ENCODE results near the gene ZNF557. TPM values are rescaled to one million over a fixed set of nuclear protein-coding genes. Genes with fewer than 3 reads are reported as not detected.
A peak's percentile ranks its signal among the peaks of the same experiment; 100 is the strongest.

Gene ZNF557
- total and polyA plus RNA-seq, 2 of the 8 experiments (the other 6 are each of a cell fraction or from before 2014, with no cell fraction given), result 1.4 to 7.4 TPM

GRCh38 chr19:7109678-7110289 is 40.3 kb downstream of the ZNF557 start:
- peak overlapping the region; percentile 21; the same call in 1 of the 2 replicates for H3K27ac ChIP-seq (ENCODE audit: low read depth, low read length)
- POLR2A ChIA-PET (ENCODE audit: partially characterized antibody), result interaction anchor here (0.6 to 2.2 kb wide), 2 partner anchors 10 to 175 kb away, joined by 3 to 8 read pairs; no protein-coding TSS in a partner anchor

More at GRCh38 chr19:7109678-7110289, 40.3 kb downstream of the ZNF557 start:
- CTCF ChIA-PET (ENCODE audit: partially characterized antibody), result interaction anchor here (0.6 to 2.3 kb wide), 7 partner anchors 9 to 820 kb away, joined by 3 to 9 read pairs (median 5); no protein-coding TSS in a partner anchor
- Histone ChIP-seq H3K4ac (replicated peaks; ENCODE audit: insufficient read length, low read depth, low read length) (no peak overlapping the region), H3K9me3 (ENCODE audit: insufficient read depth in 2 of 2, low read depth in 1 of 2, low read length in 1 of 2) (peaks cover 3 to 4% of the 10 kb centered on the region in 2 experiments; a peak in 2 of 4 replicates), H4K20me1 (replicated peaks in 1 of 2; ENCODE audit: control insufficient read depth in 1 of 2, insufficient read depth in 2 of 2, low read length in 2 of 2) (peaks cover 0 to 10% of the 10 kb centered on the region in 2 experiments), H2AK5ac (ENCODE audit: low read depth, low read length) (no peak overlapping the region), H3K79me1 (ENCODE audit: low read depth, low read length) (no peaks in the 10 kb centered on the region), H2BK120ac (replicated peaks; ENCODE audit: low read depth, low read length) (no peak overlapping the region), H3K23me2 (ENCODE audit: low read depth, low read length) (peaks cover 16% of the 10 kb centered on the region; the same call in 1 of the 2 replicates), H3K27me3 (replicated peaks in 1 of 4; ENCODE audit: control insufficient read depth in 3 of 4, extremely low read depth in 1 of 4, insufficient read depth in 3 of 4, low read length in 3 of 4) (0 out of 7 replicates have a peak, but pooled peaks cover 0 to 2% (median 0%) of the 10 kb centered on the region in 4 experiments), H3K4me3 (ENCODE audit: extremely low read depth in 1 of 4, insufficient read depth in 2 of 4, low read depth in 3 of 4, low read length in 4 of 4) (no peak overlapping the region), H3K14ac (ENCODE audit: insufficient read length) (no peak overlapping the region), H2BK12ac (ENCODE audit: low read depth, low read length) (peak overlapping the region; percentile 43), H3K56ac (replicated peaks; ENCODE audit: insufficient read length, low read depth, low read length) (no peak overlapping the region), H4K8ac (ENCODE audit: extremely low read depth, insufficient read depth, low read length) (no peak overlapping the region), H3K36me3 (ENCODE audit: control insufficient read depth in 2 of 4, insufficient read depth in 4 of 4, low read length in 3 of 4) (no peaks in the 10 kb centered on the region; a peak in 1 of 8 replicates), H3K4me1 (replicated peaks in 1 of 4; ENCODE audit: control insufficient read depth in 3 of 4, insufficient read depth in 4 of 4, low read length in 3 of 4) (peaks cover 0 to 5% (median 0%) of the 10 kb centered on the region in 4 experiments; a peak in 4 of 7 replicates), H2BK15ac (ENCODE audit: low read length) (no peak overlapping the region), H2AFZ (ENCODE audit: low read length) (0 out of 2 replicates have a peak overlapping the region, but pooled peaks have one; percentile 49), H2BK20ac (ENCODE audit: low read length) (no peak overlapping the region), H4K5ac (ENCODE audit: insufficient read length, low read depth, low read length) (no peak overlapping the region), H3K23ac (ENCODE audit: insufficient read length) (no peak overlapping the region), H3K4me2 (ENCODE audit: insufficient read depth in 1 of 2, low read depth in 2 of 2, low read length in 2 of 2) (peak overlapping the region; percentile 20 to 32; a peak in 3 of 4 replicates), H4K91ac (replicated peaks; ENCODE audit: insufficient read length, low read length) (no peak overlapping the region), H3K9ac (replicated peaks in 1 of 4; ENCODE audit: extremely low read depth in 1 of 4, low read depth in 3 of 4, low read length in 3 of 4) (no peak overlapping the region), H3K18ac (ENCODE audit: extremely low read depth, low read length) (peak overlapping the region; percentile 75; the same call in 1 of the 2 replicates), H2BK5ac (ENCODE audit: low read depth, low read length) (peak overlapping the region; percentile 75), H3K79me2 (ENCODE audit: control insufficient read depth in 1 of 2, insufficient read depth in 2 of 2, low read length in 2 of 2) (no peaks in the 10 kb centered on the region; a peak in 1 of 4 replicates)
- peak; percentile 85; the same call in 1 of the 2 replicates for TF ChIP-seq KDM1A (IDR thresholded peaks at IDR 0.05; ENCODE audit: borderline replicate concordance, low read length)
- no peak for TF ChIP-seq ASH2L (IDR thresholded peaks at IDR 0.05; ENCODE audit: low read length)
- peak; percentile 88 for TF ChIP-seq TEAD4 (IDR thresholded peaks at IDR 0.05; ENCODE audit: low read depth, low read length)
- no peak for TF ChIP-seq RBBP5 (IDR thresholded peaks at IDR 0.05; ENCODE audit: borderline replicate concordance, low read depth, low read length)
- peak; percentile 34; the same call in 1 of the 2 replicates for TF ChIP-seq CEBPB (IDR thresholded peaks at IDR 0.05; ENCODE audit: low read depth, low read length)
- no peak for TF ChIP-seq SUZ12 (IDR thresholded peaks at IDR 0.05; ENCODE audit: low read length)
- no peak for TF ChIP-seq RAD21 (IDR thresholded peaks at IDR 0.05 in 1 of 2, conservative IDR thresholded peaks at IDR 0.05 in 1 of 2; ENCODE audit: low read depth in 2 of 2, low read length in 2 of 2)
- peak; percentile 64; the same call in 1 of the 2 replicates for TF ChIP-seq SP1 (IDR thresholded peaks at IDR 0.05; ENCODE audit: low read depth, low read length)
- TF ChIP-seq HDAC2 (IDR thresholded peaks at IDR 0.05; ENCODE audit: borderline replicate concordance in 1 of 2, low read depth in 2 of 2, low read length in 2 of 2), result peak in 1 of 2 experiments; percentile 33; a peak in 1 of 4 replicates
- TF ChIP-seq RXRA (IDR thresholded peaks at IDR 0.05; ENCODE audit: insufficient read depth, low read depth, low read length), result no peak
- TF ChIP-seq CHD1 (IDR thresholded peaks at IDR 0.05; ENCODE audit: low read depth, low read length), result no peak
- WGBS, 2 experiments (ENCODE audit: extremely low coverage in 1 of 2, insufficient coverage in 1 of 2, insufficient read length in 1 of 2, insufficient replicate concordance in 2 of 2, low coverage in 1 of 2, low lambda C conversion rate in 2 of 2, missing lambda C conversion rate in 1 of 2), result 55% methylated on average over 8 of the region's 8 CpGs; no CpG with 5 or more reads in 1 of the 2 experiments
- FAIRE-seq (peak; percentile 52), DNase-seq (ENCODE audit: low read depth in 1 of 2, low spot score in 2 of 2) (peak; percentile 50 to 59)

Measured in H1 (cell line).